ENCODE results near the gene CTXND2. TPM values are rescaled to one million over a fixed set of nuclear protein-coding genes. Genes with fewer than 3 reads are reported as not detected.
"Not testable (repeated sequence)": the region's sequence is repeated elsewhere in the genome, so short reads cannot be mapped to it uniquely, and the experiment has no call there.

The CTXND2 gene
- total RNA-seq, 1 donor from 2014 or later: not detected

DNA sequence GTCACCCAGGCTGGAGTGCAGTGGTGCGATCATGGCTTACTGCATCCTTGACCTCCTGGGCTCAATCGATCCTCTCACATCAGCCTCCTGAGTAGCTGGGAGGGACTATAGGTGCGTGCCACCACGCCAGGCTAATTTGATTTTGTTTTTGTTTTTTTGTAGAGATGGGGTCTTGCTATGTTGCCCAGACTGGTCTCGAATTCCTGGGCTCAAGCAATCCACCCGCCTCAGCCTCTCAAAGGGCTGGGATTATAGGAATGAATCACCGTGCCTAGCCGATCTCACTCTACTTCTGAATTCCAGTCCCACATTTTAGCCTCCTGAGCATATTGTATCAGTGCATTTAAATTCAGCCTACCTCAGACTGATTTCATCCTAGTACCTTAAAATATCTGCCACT, 1.8 kb downstream of the CTXND2 start:
- DNase-seq (ENCODE audit: extremely low read depth, low read depth, low spot score): no peak

- DNase-seq (ENCODE audit: extremely low read depth, low read depth, low spot score): no peak
Observed at GRCh38 chr1:150890033-150890416, 3.1 kb downstream of the CTXND2 start.

DNA sequence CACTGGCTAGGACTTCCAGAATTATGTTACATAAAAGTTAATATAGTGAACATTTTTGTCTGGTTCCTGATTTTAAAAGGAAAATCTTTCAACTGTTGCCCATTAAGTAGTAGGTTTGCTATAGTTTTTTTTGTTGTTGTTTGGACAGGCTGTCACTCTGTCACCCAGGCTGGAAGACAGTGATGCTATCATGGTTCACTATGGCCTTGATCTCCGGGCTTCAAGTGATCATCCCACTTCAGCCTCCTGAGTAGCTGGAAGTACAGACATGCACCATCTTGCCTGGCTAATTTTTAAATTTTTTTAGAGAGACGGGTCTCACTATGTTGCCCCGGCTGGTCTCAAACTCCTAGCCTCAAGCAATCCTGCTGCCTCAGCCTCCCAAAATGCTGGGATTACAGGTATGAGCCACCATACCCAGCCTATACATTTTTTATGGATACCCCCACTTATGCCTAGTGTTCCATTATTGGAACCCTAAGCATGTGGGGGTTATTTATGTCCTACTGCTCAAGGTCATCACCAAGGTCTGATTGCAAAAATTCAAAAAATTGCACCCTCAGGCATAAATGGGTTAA, 6.5 kb downstream of the CTXND2 start:
- DNase-seq (ENCODE audit: extremely low read depth, low read depth, low spot score): no peak

- no peak for DNase-seq (ENCODE audit: extremely low read depth, low read depth, low spot score)
Observed at GRCh38 chr1:150895618-150896017, 8.7 kb downstream of the CTXND2 start.

GRCh38 chr1:150899795-150900194, 12.9 kb downstream of the CTXND2 start:
- not testable (repeated sequence) for DNase-seq (ENCODE audit: extremely low read depth, low read depth, low spot score)

DNA sequence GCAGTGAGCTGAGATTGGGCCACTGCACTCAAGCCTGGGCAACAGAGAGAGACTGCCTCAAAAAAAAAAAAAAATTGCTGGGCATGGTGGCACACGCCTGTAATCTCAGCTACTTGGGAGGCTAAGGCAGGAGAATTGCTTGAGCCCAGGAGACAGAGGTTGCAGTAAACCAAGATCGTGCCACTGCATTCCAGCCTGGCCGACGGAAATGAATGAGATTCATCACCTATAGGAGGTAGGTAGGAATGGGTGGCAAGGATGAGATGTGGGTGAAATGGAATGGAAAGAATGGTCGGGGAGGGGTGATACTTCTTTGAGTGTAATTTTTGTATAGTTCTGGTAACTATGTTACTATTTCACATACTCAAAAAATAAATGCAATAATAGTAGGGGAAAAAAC, 15.4 kb downstream of the CTXND2 start:
- no peak for DNase-seq (ENCODE audit: extremely low read depth, low read depth, low spot score)

- DNase-seq (ENCODE audit: extremely low read depth, low read depth, low spot score): no peak
Observed at GRCh38 chr1:150902751-150903150, 15.8 kb downstream of the CTXND2 start.

DNA sequence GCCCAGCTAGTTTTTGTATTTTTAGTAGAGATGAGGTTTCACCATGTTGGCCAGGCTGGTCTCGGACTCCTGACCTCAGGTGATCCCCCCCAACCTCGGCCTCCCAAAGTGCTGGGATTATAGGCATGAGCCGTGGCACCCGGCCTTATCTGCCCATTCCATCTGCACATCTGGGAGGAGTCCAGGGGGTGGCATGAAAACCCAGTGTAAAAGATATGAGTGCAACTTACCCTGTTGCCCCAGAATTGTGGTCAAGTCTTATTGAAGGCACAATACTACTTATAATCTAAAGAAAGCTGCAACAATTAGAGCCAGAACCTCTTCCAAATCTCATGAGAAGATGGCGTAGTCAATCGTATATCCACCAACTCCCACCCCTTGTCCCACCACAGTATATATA, 18.4 kb downstream of the CTXND2 start:
- no peak for DNase-seq (ENCODE audit: extremely low read depth, low read depth, low spot score)

GRCh38 chr1:150906329-150906728, 19.4 kb downstream of the CTXND2 start:
- no peak for DNase-seq (ENCODE audit: extremely low read depth, low read depth, low spot score)

GRCh38 chr1:150906813-150907212, 19.9 kb downstream of the CTXND2 start:
- no peak for DNase-seq (ENCODE audit: extremely low read depth, low read depth, low spot score)

GRCh38 chr1:150909585-150910180, 22.7 kb downstream of the CTXND2 start:
- no peak for DNase-seq (ENCODE audit: extremely low read depth, low read depth, low spot score)

GRCh38 chr1:150912623-150913022, 25.7 kb downstream of the CTXND2 start:
- no peak for DNase-seq (ENCODE audit: extremely low read depth, low read depth, low spot score)

DNA sequence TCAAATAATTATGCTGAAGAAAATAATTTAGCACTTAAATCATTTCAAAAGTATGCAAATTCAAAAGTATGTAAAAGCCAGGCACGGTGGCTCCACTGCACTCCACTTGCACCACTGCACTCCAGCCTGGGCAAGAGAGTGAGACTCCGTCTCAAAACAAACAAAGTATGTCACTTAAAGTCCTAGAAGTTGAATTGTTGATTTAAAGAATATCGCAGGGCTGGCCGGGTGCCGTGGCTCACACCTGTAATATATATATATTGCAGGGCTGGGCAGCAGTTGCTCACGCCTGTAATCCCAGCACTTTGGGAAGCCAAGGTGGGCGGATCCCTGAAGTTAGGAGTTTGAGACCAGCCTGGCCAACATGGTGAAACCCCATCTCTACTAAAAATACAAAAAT, 30.5 kb downstream of the CTXND2 start:
- DNase-seq (ENCODE audit: extremely low read depth, low read depth, low spot score): no peak

DNA sequence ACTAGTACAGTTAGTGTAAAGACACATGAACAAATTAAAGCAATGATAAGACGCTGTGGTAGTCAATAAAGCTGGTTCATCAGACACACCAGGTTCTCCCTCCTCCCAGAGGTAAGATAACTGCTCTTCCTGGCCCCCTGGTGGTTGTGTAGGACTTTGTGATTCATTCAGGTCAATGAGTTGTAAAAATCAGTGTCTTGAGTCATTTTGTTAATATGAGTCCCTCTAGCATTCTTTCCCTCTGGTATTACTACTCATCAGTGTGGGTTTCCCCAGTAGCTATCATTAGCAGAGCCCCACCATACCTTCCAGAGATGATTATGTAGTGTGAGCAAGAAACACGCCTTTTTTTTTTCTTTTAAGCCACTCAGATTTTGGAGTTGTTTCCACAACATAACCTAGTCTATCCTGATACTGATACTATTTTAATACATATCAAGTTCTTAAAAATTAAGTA, 35.6 kb downstream of the CTXND2 start:
- DNase-seq (ENCODE audit: extremely low read depth, low read depth, low spot score): no peak

DNA sequence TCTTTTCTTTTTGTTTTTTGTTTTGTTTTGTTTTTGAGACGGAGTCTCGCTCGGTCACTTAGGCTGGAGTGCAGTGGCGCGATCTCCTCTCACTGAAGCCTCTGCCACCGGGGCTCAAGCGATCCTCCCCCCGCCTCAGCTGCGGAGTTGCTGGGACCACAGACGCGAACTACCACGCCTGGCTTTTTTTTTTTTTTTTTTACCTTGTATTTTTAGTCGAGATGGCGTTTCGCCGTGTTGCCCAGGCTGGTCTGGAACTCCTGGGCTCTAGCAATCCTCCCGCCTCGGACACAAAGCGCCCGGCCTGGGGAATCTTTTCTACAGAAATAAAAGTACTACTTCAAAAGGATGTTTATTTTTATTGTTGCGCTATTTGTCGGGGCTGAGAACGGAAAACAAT, 38.1 kb downstream of the CTXND2 start:
- no peak for DNase-seq (ENCODE audit: extremely low read depth, low read depth, low spot score)

GRCh38 chr1:150926097-150926741, 39.3 kb downstream of the CTXND2 start, which contains the start of gene SETDB1:
Gene SETDB1, plus strand, starts transcription at chr1:150926363. Its CDS starts 1,352 bp downstream, at chr1:150927715.
- DNase-seq (ENCODE audit: extremely low read depth, low read depth, low spot score): peak; percentile 69

DNA sequence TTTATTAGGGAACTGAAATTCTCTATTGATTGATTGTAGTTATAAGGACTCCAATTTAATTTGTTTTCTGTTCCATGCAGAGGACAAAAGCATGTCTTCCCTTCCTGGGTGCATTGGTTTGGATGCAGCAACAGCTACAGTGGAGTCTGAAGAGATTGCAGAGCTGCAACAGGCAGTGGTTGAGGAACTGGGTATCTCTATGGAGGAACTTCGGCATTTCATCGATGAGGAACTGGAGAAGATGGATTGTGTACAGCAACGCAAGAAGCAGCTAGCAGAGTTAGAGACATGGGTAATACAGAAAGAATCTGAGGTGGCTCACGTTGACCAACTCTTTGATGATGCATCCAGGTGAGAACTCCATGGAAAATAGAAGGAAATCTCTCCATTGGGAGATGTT, 40.7 kb downstream of the CTXND2 start:
- DNase-seq (ENCODE audit: extremely low read depth, low read depth, low spot score): no peak

GRCh38 chr1:150928286-150928685, 41.4 kb downstream of the CTXND2 start:
- no peak for DNase-seq (ENCODE audit: extremely low read depth, low read depth, low spot score)

GRCh38 chr1:150928775-150929174, 41.8 kb downstream of the CTXND2 start:
- not testable (repeated sequence) for DNase-seq (ENCODE audit: extremely low read depth, low read depth, low spot score)

DNA sequence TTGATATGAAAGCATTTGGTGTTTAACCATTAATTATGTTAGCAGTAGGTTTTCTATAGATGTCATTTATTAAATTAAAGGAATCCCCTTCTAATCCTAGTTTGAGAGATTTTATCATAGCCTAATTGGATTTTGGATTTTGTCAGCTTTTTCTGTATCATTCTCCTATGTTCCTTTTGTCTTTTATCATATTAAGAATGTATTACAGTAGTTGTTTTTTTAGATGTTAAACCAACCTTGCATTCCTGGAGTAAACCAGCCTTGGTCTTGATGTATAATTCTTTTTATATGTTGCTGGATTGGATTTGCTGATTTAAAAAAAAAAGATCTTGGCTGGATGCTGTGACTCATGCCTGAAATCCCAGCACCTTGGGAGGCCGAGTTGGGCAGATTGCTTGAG, 44.8 kb downstream of the CTXND2 start:
- no peak for DNase-seq (ENCODE audit: extremely low read depth, low read depth, low spot score)

- no peak for DNase-seq (ENCODE audit: extremely low read depth, low read depth, low spot score)
Observed at GRCh38 chr1:150944856-150945255, 57.9 kb downstream of the CTXND2 start.

GRCh38 chr1:150954708-150955107, 67.8 kb downstream of the CTXND2 start:
- no peak for DNase-seq (ENCODE audit: extremely low read depth, low read depth, low spot score)

Measured in glomerular endothelial cell (primary cell).